ENCODE measurements around the gene ODF2. TPM values are rescaled to one million over a fixed set of nuclear protein-coding genes. Genes with fewer than 3 reads are reported as not detected.

ODF2 gene
- total and polyA plus RNA-seq, 2 of the 13 experiments (the other 11 are each of a cell fraction or from before 2014, with no cell fraction given): 9.8 to 31.3 TPM

DNA sequence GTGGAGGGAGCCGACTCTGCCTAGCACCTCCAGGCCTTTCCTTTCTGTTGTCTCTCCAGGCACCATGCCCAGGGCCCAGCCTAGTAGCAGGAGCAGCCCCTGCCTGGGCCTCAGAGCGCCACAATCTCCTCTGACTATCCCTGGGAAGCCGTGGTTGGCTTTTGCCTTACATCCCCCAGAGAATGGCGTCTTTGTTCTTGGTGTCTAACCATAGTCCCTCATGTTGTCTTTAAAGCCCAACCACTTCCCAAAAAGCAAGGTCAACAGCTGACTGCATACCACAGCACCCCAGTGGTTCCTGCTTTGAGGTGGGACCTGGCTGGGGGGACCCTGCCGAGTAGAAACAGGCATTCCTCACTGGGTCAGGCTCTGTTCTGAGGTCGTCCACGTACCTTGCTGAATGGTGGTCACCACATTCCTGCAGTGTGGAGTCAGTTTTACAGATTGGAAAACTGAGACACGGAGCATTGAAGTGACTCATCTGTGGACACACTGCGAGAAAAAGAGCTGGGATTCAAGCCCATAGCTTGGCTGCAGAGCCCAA lies 48.9 kb upstream of the ODF2 start (continued):
- TF ChIP-seq, protein P1, sequence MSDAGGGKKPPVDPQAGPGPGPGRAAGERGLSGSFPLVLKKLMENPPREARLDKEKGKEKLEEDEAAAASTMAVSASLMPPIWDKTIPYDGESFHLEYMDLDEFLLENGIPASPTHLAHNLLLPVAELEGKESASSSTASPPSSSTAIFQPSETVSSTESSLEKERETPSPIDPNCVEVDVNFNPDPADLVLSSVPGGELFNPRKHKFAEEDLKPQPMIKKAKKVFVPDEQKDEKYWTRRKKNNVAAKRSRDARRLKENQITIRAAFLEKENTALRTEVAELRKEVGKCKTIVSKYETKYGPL (CRISPR knock-in tag; IDR thresholded peaks at IDR 0.05): no peak
- TF ChIP-seq, protein P2, sequence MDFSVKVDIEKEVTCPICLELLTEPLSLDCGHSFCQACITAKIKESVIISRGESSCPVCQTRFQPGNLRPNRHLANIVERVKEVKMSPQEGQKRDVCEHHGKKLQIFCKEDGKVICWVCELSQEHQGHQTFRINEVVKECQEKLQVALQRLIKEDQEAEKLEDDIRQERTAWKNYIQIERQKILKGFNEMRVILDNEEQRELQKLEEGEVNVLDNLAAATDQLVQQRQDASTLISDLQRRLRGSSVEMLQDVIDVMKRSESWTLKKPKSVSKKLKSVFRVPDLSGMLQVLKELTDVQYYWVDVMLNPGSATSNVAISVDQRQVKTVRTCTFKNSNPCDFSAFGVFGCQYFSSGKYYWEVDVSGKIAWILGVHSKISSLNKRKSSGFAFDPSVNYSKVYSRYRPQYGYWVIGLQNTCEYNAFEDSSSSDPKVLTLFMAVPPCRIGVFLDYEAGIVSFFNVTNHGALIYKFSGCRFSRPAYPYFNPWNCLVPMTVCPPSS (IDR thresholded peaks at IDR 0.05): no peak
- TF ChIP-seq ZNF629 (CRISPR knock-in tag; conservative IDR thresholded peaks at IDR 0.05) (peak; percentile 92), MEF2D (CRISPR knock-in tag; IDR thresholded peaks at IDR 0.05) (no peak), PHF8 (CRISPR knock-in tag; IDR thresholded peaks at IDR 0.05) (no peak), ZNF607 (CRISPR knock-in tag; IDR thresholded peaks at IDR 0.05; ENCODE audit: borderline replicate concordance) (no peak), ISX (CRISPR knock-in tag; conservative IDR thresholded peaks at IDR 0.05) (no peak), MAFG (CRISPR knock-in tag; IDR thresholded peaks at IDR 0.05) (no peak), ZNF572 (CRISPR knock-in tag; IDR thresholded peaks at IDR 0.05) (no peak), SOX13 (IDR thresholded peaks at IDR 0.05) (no peak), SOX13 (CRISPR knock-in tag; conservative IDR thresholded peaks at IDR 0.05 in 1 of 2, IDR thresholded peaks at IDR 0.05 in 1 of 2) (0 out of 4 replicates have a peak, but pooled peaks of 1 of the 2 experiments have one; percentile 8), ZNF24 (IDR thresholded peaks at IDR 0.05) (no peak), ZNF652 (CRISPR knock-in tag; IDR thresholded peaks at IDR 0.05; ENCODE audit: borderline replicate concordance, low read depth) (no peak), CREB1 (IDR thresholded peaks at IDR 0.05) (no peak), CREB1 (CRISPR knock-in tag; IDR thresholded peaks at IDR 0.05) (no peak)
- TF ChIP-seq, protein P3, sequence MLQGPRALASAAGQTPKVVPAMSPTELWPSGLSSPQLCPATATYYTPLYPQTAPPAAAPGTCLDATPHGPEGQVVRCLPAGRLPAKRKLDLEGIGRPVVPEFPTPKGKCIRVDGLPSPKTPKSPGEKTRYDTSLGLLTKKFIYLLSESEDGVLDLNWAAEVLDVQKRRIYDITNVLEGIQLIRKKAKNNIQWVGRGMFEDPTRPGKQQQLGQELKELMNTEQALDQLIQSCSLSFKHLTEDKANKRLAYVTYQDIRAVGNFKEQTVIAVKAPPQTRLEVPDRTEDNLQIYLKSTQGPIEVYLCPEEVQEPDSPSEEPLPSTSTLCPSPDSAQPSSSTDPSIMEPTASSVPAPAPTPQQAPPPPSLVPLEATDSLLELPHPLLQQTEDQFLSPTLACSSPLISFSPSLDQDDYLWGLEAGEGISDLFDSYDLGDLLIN (CRISPR knock-in tag; IDR thresholded peaks at IDR 0.05; ENCODE audit: borderline replicate concordance): no peak
- TF ChIP-seq, protein P4, sequence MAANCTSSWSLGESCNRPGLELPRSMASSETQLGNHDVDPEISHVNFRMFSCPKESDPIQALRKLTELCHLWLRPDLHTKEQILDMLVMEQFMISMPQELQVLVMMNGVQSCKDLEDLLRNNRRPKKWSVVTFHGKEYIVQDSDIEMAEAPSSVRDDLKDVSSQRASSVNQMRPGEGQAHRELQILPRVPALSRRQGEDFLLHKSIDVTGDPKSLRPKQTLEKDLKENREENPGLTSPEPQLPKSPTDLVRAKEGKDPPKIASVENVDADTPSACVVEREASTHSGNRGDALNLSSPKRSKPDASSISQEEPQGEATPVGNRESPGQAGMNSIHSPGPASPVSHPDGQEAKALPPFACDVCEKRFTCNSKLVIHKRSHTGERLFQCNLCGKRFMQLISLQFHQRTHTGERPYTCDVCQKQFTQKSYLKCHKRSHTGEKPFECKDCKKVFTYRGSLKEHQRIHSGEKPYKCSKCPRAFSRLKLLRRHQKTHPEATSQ (CRISPR knock-in tag; IDR thresholded peaks at IDR 0.05; ENCODE audit: borderline replicate concordance): no peak
- TF ChIP-seq, protein P5, sequence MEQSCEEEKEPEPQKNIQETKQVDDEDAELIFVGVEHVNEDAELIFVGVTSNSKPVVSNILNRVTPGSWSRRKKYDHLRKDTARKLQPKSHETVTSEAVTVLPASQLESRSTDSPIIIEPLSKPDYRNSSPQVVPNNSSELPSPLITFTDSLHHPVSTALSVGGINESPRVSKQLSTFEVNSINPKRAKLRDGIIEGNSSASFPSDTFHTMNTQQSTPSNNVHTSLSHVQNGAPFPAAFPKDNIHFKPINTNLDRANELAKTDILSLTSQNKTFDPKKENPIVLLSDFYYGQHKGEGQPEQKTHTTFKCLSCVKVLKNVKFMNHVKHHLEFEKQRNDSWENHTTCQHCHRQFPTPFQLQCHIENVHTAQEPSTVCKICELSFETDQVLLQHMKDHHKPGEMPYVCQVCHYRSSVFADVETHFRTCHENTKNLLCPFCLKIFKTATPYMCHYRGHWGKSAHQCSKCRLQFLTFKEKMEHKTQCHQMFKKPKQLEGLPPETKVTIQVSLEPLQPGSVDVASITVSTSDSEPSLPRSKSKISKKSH (CRISPR knock-in tag; IDR thresholded peaks at IDR 0.05; ENCODE audit: borderline replicate concordance): no peak
- TF ChIP-seq, protein P6, sequence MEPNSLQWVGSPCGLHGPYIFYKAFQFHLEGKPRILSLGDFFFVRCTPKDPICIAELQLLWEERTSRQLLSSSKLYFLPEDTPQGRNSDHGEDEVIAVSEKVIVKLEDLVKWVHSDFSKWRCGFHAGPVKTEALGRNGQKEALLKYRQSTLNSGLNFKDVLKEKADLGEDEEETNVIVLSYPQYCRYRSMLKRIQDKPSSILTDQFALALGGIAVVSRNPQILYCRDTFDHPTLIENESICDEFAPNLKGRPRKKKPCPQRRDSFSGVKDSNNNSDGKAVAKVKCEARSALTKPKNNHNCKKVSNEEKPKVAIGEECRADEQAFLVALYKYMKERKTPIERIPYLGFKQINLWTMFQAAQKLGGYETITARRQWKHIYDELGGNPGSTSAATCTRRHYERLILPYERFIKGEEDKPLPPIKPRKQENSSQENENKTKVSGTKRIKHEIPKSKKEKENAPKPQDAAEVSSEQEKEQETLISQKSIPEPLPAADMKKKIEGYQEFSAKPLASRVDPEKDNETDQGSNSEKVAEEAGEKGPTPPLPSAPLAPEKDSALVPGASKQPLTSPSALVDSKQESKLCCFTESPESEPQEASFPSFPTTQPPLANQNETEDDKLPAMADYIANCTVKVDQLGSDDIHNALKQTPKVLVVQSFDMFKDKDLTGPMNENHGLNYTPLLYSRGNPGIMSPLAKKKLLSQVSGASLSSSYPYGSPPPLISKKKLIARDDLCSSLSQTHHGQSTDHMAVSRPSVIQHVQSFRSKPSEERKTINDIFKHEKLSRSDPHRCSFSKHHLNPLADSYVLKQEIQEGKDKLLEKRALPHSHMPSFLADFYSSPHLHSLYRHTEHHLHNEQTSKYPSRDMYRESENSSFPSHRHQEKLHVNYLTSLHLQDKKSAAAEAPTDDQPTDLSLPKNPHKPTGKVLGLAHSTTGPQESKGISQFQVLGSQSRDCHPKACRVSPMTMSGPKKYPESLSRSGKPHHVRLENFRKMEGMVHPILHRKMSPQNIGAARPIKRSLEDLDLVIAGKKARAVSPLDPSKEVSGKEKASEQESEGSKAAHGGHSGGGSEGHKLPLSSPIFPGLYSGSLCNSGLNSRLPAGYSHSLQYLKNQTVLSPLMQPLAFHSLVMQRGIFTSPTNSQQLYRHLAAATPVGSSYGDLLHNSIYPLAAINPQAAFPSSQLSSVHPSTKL (CRISPR knock-in tag; IDR thresholded peaks at IDR 0.05): no peak
- TF ChIP-seq, protein P7, sequence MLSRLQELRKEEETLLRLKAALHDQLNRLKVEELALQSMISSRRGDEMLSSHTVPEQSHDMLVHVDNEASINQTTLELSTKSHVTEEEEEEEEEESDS (CRISPR knock-in tag; IDR thresholded peaks at IDR 0.05; ENCODE audit: borderline replicate concordance): no peak

Data from HepG2 (cell line).